Measurements from ENCODE around the gene TLR8.

GRCh38 chrX:12922599-12922919, 16.1 kb downstream of the TLR8 start:
- no peak for TF ChIP-seq POLR2AphosphoS5 (IDR thresholded peaks at IDR 0.05; ENCODE audit: low read depth, low read length)
- TF ChIP-seq REST (IDR thresholded peaks at IDR 0.05; ENCODE audit: insufficient read depth in 1 of 2, low read depth in 2 of 2, low read length in 2 of 2): no peak
- no peak for TF ChIP-seq TAF1 (IDR thresholded peaks at IDR 0.05; ENCODE audit: borderline replicate concordance, insufficient read depth, low read length)
- TF ChIP-seq SIN3A (IDR thresholded peaks at IDR 0.05; ENCODE audit: borderline replicate concordance, insufficient read depth, low read length): no peak
